IMR-90 (cell line): ENCODE data around the gene UFC1. TPM values are rescaled to one million over a fixed set of nuclear protein-coding genes. Genes with fewer than 3 reads are reported as not detected.

Experiments
- ATAC-seq: fragments of 200-7000 bp; cut with Tn5 transposase; 2 replicates; pipeline ENCODE4 v1.9.1; 2020; ENCODE audit warnings: low read depth, mild to moderate bottlenecking, moderate library complexity
- BruUV-seq: library from RNA; stranded (reverse); fragments of 400-500 nt; replicated peaks from 2 replicates; lab custom pipeline; 2021; lab: Mats Ljungman, UMichigan
- CTCF ChIA-PET: fragments of 300-600 bp; formaldehyde crosslinking; extraction: SDS; loops from one replicate; lab custom pipeline; 2021; ENCODE audit warnings: antibody characterized with exemption; lab: Yijun Ruan, JAX
- POLR2A ChIA-PET: fragments of 300-600 bp; sonication (Branson Sonifier 250); formaldehyde crosslinking; loops from one replicate; lab custom pipeline; 2022; ENCODE audit warnings: antibody characterized with exemption; ENCODE audit not compliant: unreplicated experiment; lab: Charles Lee
- DNase-seq: peaks from one replicate; pipeline ENCODE4 v3.0.0; 2013
- H2AFZ ChIP-seq: replicated peaks from 2 replicates; pipeline ENCODE3; 2013; ENCODE audit warnings: low read length, mild to moderate bottlenecking; ENCODE audit not compliant: poor library complexity
- H2AK5ac ChIP-seq: 2 replicates; pipeline ENCODE4 v1.6.1; 2013; ENCODE audit warnings: low read depth, low read length, inconsistent platforms
- H2AK9ac ChIP-seq: replicated peaks from 2 replicates; pipeline ENCODE3; 2013; ENCODE audit warnings: mild to moderate bottlenecking, low read depth, low read length, moderate library complexity; ENCODE audit not compliant: poor library complexity
- H2BK120ac ChIP-seq: 2 replicates; pipeline ENCODE4 v1.6.1; 2013; ENCODE audit warnings: low read depth, low read length, inconsistent platforms
- H2BK15ac ChIP-seq: 3 replicates; pipeline ENCODE4 v1.6.1; 2013; ENCODE audit warnings: low read depth, low read length, inconsistent platforms
- H2BK20ac ChIP-seq: 2 replicates; pipeline ENCODE4 v1.6.1; 2013; ENCODE audit warnings: low read depth, mild to moderate bottlenecking, inconsistent platforms, low read length, moderate library complexity
- H2BK5ac ChIP-seq: 2 replicates; pipeline ENCODE4 v1.6.1; 2013; ENCODE audit warnings: mild to moderate bottlenecking, low read depth, low read length, inconsistent platforms; ENCODE audit not compliant: poor library complexity, severe bottlenecking
- H3K14ac ChIP-seq: replicated peaks from 2 replicates; pipeline ENCODE4 v1.6.1; 2013; ENCODE audit warnings: low read depth, low read length, inconsistent platforms
- H3K18ac ChIP-seq: 2 replicates; pipeline ENCODE4 v1.6.1; 2013; ENCODE audit warnings: low read depth, low read length, control low read depth
- H3K23ac ChIP-seq: 2 replicates; pipeline ENCODE4 v1.6.1; 2013; ENCODE audit warnings: low read depth, low read length, inconsistent platforms
- H3K27ac ChIP-seq: 2 replicates; pipeline ENCODE4 v1.5.1; 2013; ENCODE audit warnings: mild to moderate bottlenecking, control low read depth, low read length; ENCODE audit not compliant: insufficient read depth
- H3K27me3 ChIP-seq: 2 replicates; pipeline ENCODE4 v1.6.1; 2013; ENCODE audit warnings: low read length; ENCODE audit not compliant: control insufficient read depth, insufficient read depth
- H3K36me3 ChIP-seq: 2 replicates; pipeline ENCODE4 v1.6.1; 2013; ENCODE audit warnings: low read length, mixed read lengths; ENCODE audit not compliant: control insufficient read depth, insufficient read depth
- H3K4ac ChIP-seq: 2 replicates; pipeline ENCODE4 v1.6.1; 2013; ENCODE audit warnings: low read depth, low read length, inconsistent platforms
- H3K4me1 ChIP-seq: 2 replicates; pipeline ENCODE4 v1.6.1; 2013; ENCODE audit warnings: low read length, mixed read lengths; ENCODE audit not compliant: control insufficient read depth, insufficient read depth
- H3K4me2 ChIP-seq: 2 replicates; pipeline ENCODE4 v1.6.1; 2013; ENCODE audit warnings: low read depth, mild to moderate bottlenecking, control low read depth, low read length, moderate library complexity
- H3K4me3 ChIP-seq: 2 replicates; pipeline ENCODE4 v1.5.1; 2013; ENCODE audit warnings: low read depth, mild to moderate bottlenecking, control low read depth, low read length, moderate library complexity; ENCODE audit not compliant: insufficient read depth
- H3K56ac ChIP-seq: 2 replicates; pipeline ENCODE4 v1.6.1; 2013; ENCODE audit warnings: low read length, inconsistent platforms; ENCODE audit not compliant: insufficient read depth; ENCODE audit errors: extremely low read depth
- H3K79me1 ChIP-seq, 2 experiments: 2 replicates each; pipeline ENCODE4 v1.6.1; 2013; ENCODE audit warnings: low read length in 2 of 2, inconsistent platforms in 1 of 2, low read depth in 1 of 2
- H3K9ac ChIP-seq: 2 replicates; pipeline ENCODE4 v1.6.1; 2013; ENCODE audit warnings: low read depth, low read length, control low read depth
- H3K9me1 ChIP-seq: 2 replicates; pipeline ENCODE4 v1.6.1; 2013; ENCODE audit warnings: low read length, inconsistent platforms; ENCODE audit not compliant: insufficient read depth
- H3K9me3 ChIP-seq: 2 replicates; pipeline ENCODE4 v1.6.1; 2013; ENCODE audit warnings: low read length; ENCODE audit not compliant: control insufficient read depth, insufficient read depth
- H4K20me1 ChIP-seq: 2 replicates; pipeline ENCODE4 v1.6.1; 2013; ENCODE audit warnings: low read length, inconsistent platforms; ENCODE audit not compliant: insufficient read depth
- H4K5ac ChIP-seq: 2 replicates; pipeline ENCODE4 v1.6.1; 2013; ENCODE audit warnings: mild to moderate bottlenecking, low read depth, low read length, control low read depth
- H4K8ac ChIP-seq, 2 experiments: 2 replicates each; pipeline ENCODE4 v1.6.1; 2013; ENCODE audit warnings: low read depth in 2 of 2, low read length in 2 of 2, control low read depth in 1 of 2, inconsistent platforms in 1 of 2
- H4K91ac ChIP-seq: 2 replicates; pipeline ENCODE4 v1.6.1; 2013; ENCODE audit warnings: low read depth, low read length, inconsistent platforms; ENCODE audit not compliant: insufficient read depth
- BHLHE40 ChIP-seq: fragments of 150-350 bp; IDR thresholded peaks from 2 replicates; pipeline ENCODE4 v1.6.1; 2016; ENCODE audit warnings: mild to moderate bottlenecking, low read depth, low read length
- CEBPB ChIP-seq: IDR thresholded peaks from 2 replicates; pipeline ENCODE4 v1.6.1; 2012; ENCODE audit warnings: low read depth, low read length, improper control_type of control experiment
- CHD1 ChIP-seq: IDR thresholded peaks from 2 replicates; pipeline ENCODE4 v1.6.1; 2012; ENCODE audit warnings: low read depth, low read length, improper control_type of control experiment
- ELK1 ChIP-seq: fragments of 150-350 bp; IDR thresholded peaks from 2 replicates; pipeline ENCODE4 v1.6.1; 2016; ENCODE audit warnings: low read depth, mild to moderate bottlenecking, low read length, moderate library complexity, borderline replicate concordance
- FOS ChIP-seq: fragments of 150-350 bp; IDR thresholded peaks from 2 replicates; pipeline ENCODE4 v1.6.1; 2016; ENCODE audit warnings: low read depth, low read length
- MAFK ChIP-seq: IDR thresholded peaks from 2 replicates; pipeline ENCODE4 v1.6.1; 2012; ENCODE audit warnings: low read depth, low read length, improper control_type of control experiment
- MAZ ChIP-seq: IDR thresholded peaks from 2 replicates; pipeline ENCODE4 v1.6.1; 2012; ENCODE audit warnings: low read depth, mild to moderate bottlenecking, low read length, improper control_type of control experiment, moderate library complexity, borderline replicate concordance
- MXI1 ChIP-seq: IDR thresholded peaks from 2 replicates; pipeline ENCODE4 v1.6.1; 2012; ENCODE audit warnings: low read depth, mild to moderate bottlenecking, low read length, moderate library complexity, borderline replicate concordance
- NFE2L2 ChIP-seq: fragments of 150-350 bp; IDR thresholded peaks from 2 replicates; pipeline ENCODE4 v1.6.1; 2016; ENCODE audit warnings: low read depth, mild to moderate bottlenecking, low read length
- POLR2A ChIP-seq: IDR thresholded peaks from 2 replicates; pipeline ENCODE4 v1.6.1; 2012; ENCODE audit warnings: mild to moderate bottlenecking, low read depth, low read length
- RAD21 ChIP-seq: IDR thresholded peaks from 2 replicates; pipeline ENCODE4 v1.6.1; 2012; ENCODE audit warnings: low read length, improper control_type of control experiment
- RCOR1 ChIP-seq: IDR thresholded peaks from 2 replicates; pipeline ENCODE4 v1.6.1; 2012; ENCODE audit warnings: mild to moderate bottlenecking, low read length, improper control_type of control experiment; ENCODE audit not compliant: insufficient replicate concordance
- RFX5 ChIP-seq: IDR thresholded peaks from 2 replicates; pipeline ENCODE4 v1.8.0; 2012; ENCODE audit warnings: low read depth, mild to moderate bottlenecking, low read length, moderate library complexity
- SMC3 ChIP-seq: fragments of 150-350 bp; IDR thresholded peaks from 2 replicates; pipeline ENCODE4 v1.6.1; 2016; ENCODE audit warnings: low read depth, mild to moderate bottlenecking, antibody characterized with exemption, low read length, moderate library complexity
- WGBS, 2 experiments: methylation state at CpG; one replicate each; pipeline versions ENCODE4 v1.1.5 to v1.1.7; 2013; ENCODE audit warnings: missing lambda C conversion rate in 2 of 2; ENCODE audit not compliant: insufficient read length in 1 of 2; ENCODE audit errors: extremely low coverage in 2 of 2; 5-methylcytosine and 5-hydroxymethylcytosine counted together
- dilution Hi-C: fragments of 300-500 bp; cut with HindIII; formaldehyde crosslinking; loops from one replicate; pipeline ENCODE4 v1.14.3; 2018; ENCODE audit warnings: low sequenced_read_pairs; ENCODE audit not compliant: unreplicated experiment
- in situ Hi-C: fragments of 300-500 bp; cut with MboI; formaldehyde crosslinking; loops from 3 replicates; pipeline ENCODE4 v1.14.3; 2019; ENCODE audit warnings: low sequenced_read_pairs, inconsistent platforms, mixed read lengths
- intact Hi-C: fragments of 100-400 bp; cut with micrococcal nuclease; formaldehyde crosslinking; loops from 2 replicates; pipeline ENCODE4 v1.10.0; 2022
- polyA plus RNA-seq, 3 experiments: library from polyadenylated mRNA; depleted of rRNA; stranded (reverse); fragments of >200 nt; gene quantifications; 2 replicates each; pipeline ENCODE4 v1.2.3, GENCODE V29; 2012; ENCODE audit warnings: low replicate concordance in 1 of 3
- total RNA-seq: library from RNA; depleted of rRNA; stranded (reverse); fragments of >200 nt; gene quantifications from 2 replicates; pipeline ENCODE4 v1.2.3, GENCODE V29; 2012
- TF ChIP-seq, protein P1 (sequence below): fragments of 150-350 bp; IDR thresholded peaks from 2 replicates; pipeline ENCODE4 v1.6.1; 2017; ENCODE audit warnings: mild to moderate bottlenecking, antibody characterized with exemption, low read length, low read depth
- TF ChIP-seq, protein P2 (sequence below): conservative IDR thresholded peaks from 2 replicates; pipeline ENCODE4 v1.5.1; 2012; ENCODE audit warnings: mild to moderate bottlenecking, low read depth, low read length, improper control_type of control experiment

UFC1 gene
- total and polyA plus RNA-seq, 2 of the 4 experiments (the other 2 are of a cell fraction), result 134 to 140 TPM

DNA sequence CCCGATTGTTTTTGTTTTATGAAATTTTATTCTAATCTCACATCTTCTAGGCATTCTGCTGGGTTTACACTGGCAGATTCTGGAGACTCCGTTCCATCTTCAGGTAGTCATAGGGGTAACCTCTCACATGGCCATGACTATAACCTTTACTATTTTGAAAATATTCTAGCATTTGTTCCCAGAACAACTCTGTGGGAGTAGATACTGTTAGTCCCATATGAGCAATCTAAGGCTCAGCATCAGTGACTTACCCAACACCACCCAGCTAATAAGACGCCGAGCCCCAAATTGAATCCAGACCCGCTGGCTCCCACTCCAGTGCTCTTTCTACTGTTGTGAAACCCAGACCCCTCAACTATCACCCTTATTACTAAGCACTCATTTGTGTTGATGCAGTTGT, 35.3 kb downstream of the UFC1 start:
- H4K5ac ChIP-seq, result no peak overlapping the region
- WGBS, 2 experiments, result no CpG with 5 or more reads among the region's 5 CpGs
- TF ChIP-seq NFE2L2, result no peak
- TF ChIP-seq RCOR1, result no peak
- no peak for TF ChIP-seq MAFK
- TF ChIP-seq ELK1, result no peak
- no peak for TF ChIP-seq BHLHE40
- no peak for TF ChIP-seq RFX5
- TF ChIP-seq CHD1, result no peak
- no peak for TF ChIP-seq SMC3
- TF ChIP-seq, protein P1, sequence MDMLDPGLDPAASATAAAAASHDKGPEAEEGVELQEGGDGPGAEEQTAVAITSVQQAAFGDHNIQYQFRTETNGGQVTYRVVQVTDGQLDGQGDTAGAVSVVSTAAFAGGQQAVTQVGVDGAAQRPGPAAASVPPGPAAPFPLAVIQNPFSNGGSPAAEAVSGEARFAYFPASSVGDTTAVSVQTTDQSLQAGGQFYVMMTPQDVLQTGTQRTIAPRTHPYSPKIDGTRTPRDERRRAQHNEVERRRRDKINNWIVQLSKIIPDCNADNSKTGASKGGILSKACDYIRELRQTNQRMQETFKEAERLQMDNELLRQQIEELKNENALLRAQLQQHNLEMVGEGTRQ, result no peak
- TF ChIP-seq RAD21, result no peak
- no peak for TF ChIP-seq MXI1
- TF ChIP-seq FOS, result no peak
- no peak for TF ChIP-seq CEBPB
- TF ChIP-seq MAZ, result no peak
- TF ChIP-seq POLR2A, result no peak
- TF ChIP-seq, protein P2, sequence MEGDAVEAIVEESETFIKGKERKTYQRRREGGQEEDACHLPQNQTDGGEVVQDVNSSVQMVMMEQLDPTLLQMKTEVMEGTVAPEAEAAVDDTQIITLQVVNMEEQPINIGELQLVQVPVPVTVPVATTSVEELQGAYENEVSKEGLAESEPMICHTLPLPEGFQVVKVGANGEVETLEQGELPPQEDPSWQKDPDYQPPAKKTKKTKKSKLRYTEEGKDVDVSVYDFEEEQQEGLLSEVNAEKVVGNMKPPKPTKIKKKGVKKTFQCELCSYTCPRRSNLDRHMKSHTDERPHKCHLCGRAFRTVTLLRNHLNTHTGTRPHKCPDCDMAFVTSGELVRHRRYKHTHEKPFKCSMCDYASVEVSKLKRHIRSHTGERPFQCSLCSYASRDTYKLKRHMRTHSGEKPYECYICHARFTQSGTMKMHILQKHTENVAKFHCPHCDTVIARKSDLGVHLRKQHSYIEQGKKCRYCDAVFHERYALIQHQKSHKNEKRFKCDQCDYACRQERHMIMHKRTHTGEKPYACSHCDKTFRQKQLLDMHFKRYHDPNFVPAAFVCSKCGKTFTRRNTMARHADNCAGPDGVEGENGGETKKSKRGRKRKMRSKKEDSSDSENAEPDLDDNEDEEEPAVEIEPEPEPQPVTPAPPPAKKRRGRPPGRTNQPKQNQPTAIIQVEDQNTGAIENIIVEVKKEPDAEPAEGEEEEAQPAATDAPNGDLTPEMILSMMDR, result no peak
- H4K8ac ChIP-seq, result no peak overlapping the region
- H4K91ac ChIP-seq, result no peak overlapping the region
- ChIA-PET CTCF (no interaction called here), POLR2A (no interaction called here)
- no peaks in the 10 kb centered on the region for H3K79me1 ChIP-seq
- H3K9me3 ChIP-seq, result no peaks in the 10 kb centered on the region
- no peak overlapping the region for H3K4me2 ChIP-seq
- H3K14ac ChIP-seq, result no peak overlapping the region
- no peaks in the 10 kb centered on the region for H3K36me3 ChIP-seq
- no peak overlapping the region for H3K4me3 ChIP-seq
- no peak overlapping the region for H2BK5ac ChIP-seq
- no peak overlapping the region for H3K4ac ChIP-seq
- H3K27me3 ChIP-seq, result no peaks in the 10 kb centered on the region
- no peak overlapping the region for H3K56ac ChIP-seq
- peaks cover 3% of the 10 kb centered on the region for H3K4me1 ChIP-seq
- H2AK5ac ChIP-seq, result no peak overlapping the region
- ATAC-seq (no peak), DNase-seq (no peak)
- H2BK120ac ChIP-seq, result no peak overlapping the region
- 0 out of 2 replicates have a peak, but pooled peaks cover 3% of the 10 kb centered on the region for H3K9me1 ChIP-seq
- in situ Hi-C loops, result no loop called here
- H3K27ac ChIP-seq, result no peak overlapping the region
- no peak overlapping the region for H2AFZ ChIP-seq
- H4K20me1 ChIP-seq, result no peaks in the 10 kb centered on the region
- no peak overlapping the region for H2AK9ac ChIP-seq
- no peak overlapping the region for H2BK15ac ChIP-seq
- no peak overlapping the region for H3K23ac ChIP-seq
- no TSS peak for BruUV-seq
- H3K18ac ChIP-seq, result no peak overlapping the region
- intact Hi-C loops, result no loop called here
- dilution Hi-C loops, result no loop called here
- H3K9ac ChIP-seq, result no peak overlapping the region
- no peak overlapping the region for H2BK20ac ChIP-seq
